DOHH2 (cell line): Measurements from ENCODE around the gene PRKCZ.

Source experiments
- EZH2phosphoT487 ChIP-seq: fragments of 200-600 bp; sonication (generic); IDR thresholded peaks from 2 replicates; pipeline ENCODE4 v1.6.1; 2017; ENCODE audit warnings: borderline replicate concordance, mild to moderate bottlenecking, antibody characterized with exemption, low read length, moderate library complexity, mixed read lengths
- TF ChIP-seq, protein P1 (sequence below): fragments of 200-600 bp; sonication (generic); IDR thresholded peaks from one replicate; pipeline ENCODE4 v1.5.1; 2014; ENCODE audit warnings: antibody characterized with exemption, mild to moderate bottlenecking, low read depth, low read length; ENCODE audit not compliant: poor library complexity, severe bottlenecking

GRCh38 chr1:2198571-2198970 lies 148.4 kb downstream of the PRKCZ start:
- TF ChIP-seq, protein P1, sequence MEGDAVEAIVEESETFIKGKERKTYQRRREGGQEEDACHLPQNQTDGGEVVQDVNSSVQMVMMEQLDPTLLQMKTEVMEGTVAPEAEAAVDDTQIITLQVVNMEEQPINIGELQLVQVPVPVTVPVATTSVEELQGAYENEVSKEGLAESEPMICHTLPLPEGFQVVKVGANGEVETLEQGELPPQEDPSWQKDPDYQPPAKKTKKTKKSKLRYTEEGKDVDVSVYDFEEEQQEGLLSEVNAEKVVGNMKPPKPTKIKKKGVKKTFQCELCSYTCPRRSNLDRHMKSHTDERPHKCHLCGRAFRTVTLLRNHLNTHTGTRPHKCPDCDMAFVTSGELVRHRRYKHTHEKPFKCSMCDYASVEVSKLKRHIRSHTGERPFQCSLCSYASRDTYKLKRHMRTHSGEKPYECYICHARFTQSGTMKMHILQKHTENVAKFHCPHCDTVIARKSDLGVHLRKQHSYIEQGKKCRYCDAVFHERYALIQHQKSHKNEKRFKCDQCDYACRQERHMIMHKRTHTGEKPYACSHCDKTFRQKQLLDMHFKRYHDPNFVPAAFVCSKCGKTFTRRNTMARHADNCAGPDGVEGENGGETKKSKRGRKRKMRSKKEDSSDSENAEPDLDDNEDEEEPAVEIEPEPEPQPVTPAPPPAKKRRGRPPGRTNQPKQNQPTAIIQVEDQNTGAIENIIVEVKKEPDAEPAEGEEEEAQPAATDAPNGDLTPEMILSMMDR, result no peak
- TF ChIP-seq EZH2phosphoT487, result no peak
